ENCODE data around the gene DAPK1.

DAPK1 gene

GRCh38 chr9:87711857-87712800, 214.5 kb downstream of the DAPK1 start:
- DNase-seq (ENCODE audit: low read depth): peak; percentile 43
- H3K4me3 ChIP-seq (ENCODE audit: low read length): no peak overlapping the region
- TF ChIP-seq, protein P1, sequence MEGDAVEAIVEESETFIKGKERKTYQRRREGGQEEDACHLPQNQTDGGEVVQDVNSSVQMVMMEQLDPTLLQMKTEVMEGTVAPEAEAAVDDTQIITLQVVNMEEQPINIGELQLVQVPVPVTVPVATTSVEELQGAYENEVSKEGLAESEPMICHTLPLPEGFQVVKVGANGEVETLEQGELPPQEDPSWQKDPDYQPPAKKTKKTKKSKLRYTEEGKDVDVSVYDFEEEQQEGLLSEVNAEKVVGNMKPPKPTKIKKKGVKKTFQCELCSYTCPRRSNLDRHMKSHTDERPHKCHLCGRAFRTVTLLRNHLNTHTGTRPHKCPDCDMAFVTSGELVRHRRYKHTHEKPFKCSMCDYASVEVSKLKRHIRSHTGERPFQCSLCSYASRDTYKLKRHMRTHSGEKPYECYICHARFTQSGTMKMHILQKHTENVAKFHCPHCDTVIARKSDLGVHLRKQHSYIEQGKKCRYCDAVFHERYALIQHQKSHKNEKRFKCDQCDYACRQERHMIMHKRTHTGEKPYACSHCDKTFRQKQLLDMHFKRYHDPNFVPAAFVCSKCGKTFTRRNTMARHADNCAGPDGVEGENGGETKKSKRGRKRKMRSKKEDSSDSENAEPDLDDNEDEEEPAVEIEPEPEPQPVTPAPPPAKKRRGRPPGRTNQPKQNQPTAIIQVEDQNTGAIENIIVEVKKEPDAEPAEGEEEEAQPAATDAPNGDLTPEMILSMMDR (IDR thresholded peaks at IDR 0.05; ENCODE audit: insufficient read depth, low read depth, low read length, missing control alignments): no peak

DNA sequence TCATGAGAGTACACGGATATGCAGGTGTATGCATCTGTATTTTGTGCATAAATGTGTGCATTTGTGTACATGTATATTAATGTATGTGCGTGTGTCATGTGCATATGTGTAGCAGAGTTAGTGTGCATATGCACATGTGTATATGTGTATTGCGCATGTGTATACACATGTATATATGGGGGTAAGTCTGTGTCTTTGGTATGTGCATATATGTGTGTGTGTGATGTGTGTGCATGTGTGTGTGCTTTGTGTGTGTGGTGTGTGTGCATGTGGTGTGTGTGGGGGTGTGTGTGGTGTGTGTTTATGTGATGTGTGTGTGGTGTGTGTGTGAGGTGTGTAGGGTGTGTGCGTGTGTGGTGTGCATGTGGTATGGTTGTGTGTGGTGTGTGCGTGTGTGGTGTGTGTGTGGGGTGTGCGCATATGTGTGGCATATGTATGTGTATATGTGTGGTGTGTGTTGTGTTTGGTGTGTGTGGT, 215.2 kb downstream of the DAPK1 start:
- TF ChIP-seq, protein P1 (IDR thresholded peaks at IDR 0.05; ENCODE audit: insufficient read depth, low read depth, low read length, missing control alignments): no peak
- DNase-seq (ENCODE audit: low read depth): no peak
- H3K4me3 ChIP-seq (ENCODE audit: low read length): no peak overlapping the region

DNA sequence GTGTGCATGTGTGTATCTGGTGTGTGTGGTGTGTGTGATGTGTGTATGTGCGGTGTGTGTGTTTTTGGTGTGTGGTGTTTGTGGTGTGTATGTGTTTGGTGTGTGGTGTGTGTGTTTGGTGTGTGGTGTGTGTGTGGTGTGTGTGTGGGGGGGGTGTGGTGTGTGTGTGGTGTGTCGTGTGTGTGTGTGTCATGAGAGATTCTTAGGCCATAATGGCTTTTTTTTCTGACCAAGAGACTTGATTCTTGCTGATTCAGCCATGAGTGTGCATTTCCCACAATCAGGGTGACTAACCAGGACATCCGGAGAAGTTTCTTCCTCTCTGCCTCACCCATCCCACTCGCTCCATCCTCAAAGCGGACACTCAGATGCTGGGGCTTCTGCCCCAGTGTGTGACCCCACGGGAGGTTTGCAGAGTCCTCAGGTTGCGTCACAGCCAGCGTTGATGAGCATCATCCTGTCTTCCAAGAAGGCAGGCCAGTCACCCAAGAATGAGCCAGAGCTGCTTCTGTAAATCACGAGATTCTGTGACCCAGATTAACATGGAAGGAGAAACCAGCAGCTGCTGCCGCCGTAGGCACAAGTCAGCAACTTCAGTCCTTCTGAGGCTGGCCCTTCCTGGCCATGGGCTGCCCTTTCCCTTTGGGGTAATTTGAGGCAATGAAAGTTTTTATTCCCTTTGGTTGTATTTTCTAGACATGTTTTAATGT, 215.8 kb downstream of the DAPK1 start:
- H3K4me3 ChIP-seq (ENCODE audit: low read length): no peak overlapping the region
- DNase-seq (ENCODE audit: low read depth): peak; percentile 94
- TF ChIP-seq, protein P1 (IDR thresholded peaks at IDR 0.05; ENCODE audit: insufficient read depth, low read depth, low read length, missing control alignments): no peak

- TF ChIP-seq, protein P1 (IDR thresholded peaks at IDR 0.05; ENCODE audit: insufficient read depth, low read depth, low read length, missing control alignments): no peak
- H3K4me3 ChIP-seq (ENCODE audit: low read length): no peak overlapping the region
- no peak for DNase-seq (ENCODE audit: low read depth)
These were observed 216.3 kb downstream of the DAPK1 start for GRCh38 chr9:87713988-87714330.

DNA sequence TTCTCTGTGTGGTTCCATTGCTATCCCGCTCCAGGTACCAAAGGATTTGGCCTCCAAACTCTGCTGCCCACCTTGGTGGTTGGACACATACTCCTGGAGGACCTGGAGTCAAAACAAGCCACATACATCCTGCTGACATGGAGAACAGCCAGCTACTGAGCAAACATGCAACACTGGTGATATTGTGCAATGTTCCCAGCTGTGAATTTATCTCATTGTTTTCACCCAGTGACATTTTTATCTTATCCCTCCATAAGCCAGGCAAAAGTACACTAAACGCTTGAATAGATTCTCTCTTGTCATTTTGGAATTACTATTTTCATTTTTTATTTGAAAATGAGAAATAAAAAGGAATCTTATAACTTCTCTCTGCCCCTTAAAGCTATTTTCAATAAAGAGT, 217.2 kb downstream of the DAPK1 start:
- TF ChIP-seq, protein P1 (IDR thresholded peaks at IDR 0.05; ENCODE audit: insufficient read depth, low read depth, low read length, missing control alignments): no peak
- peak; percentile 69 for DNase-seq (ENCODE audit: low read depth)
- H3K4me3 ChIP-seq (ENCODE audit: low read length): no peak overlapping the region

- DNase-seq (ENCODE audit: low read depth): no peak
- no peak overlapping the region for H3K4me3 ChIP-seq (ENCODE audit: low read length)
- TF ChIP-seq, protein P1 (IDR thresholded peaks at IDR 0.05; ENCODE audit: insufficient read depth, low read depth, low read length, missing control alignments): no peak
These were observed 218.5 kb downstream of the DAPK1 start for GRCh38 chr9:87716141-87716540.

All from epithelial cell of esophagus (primary cell).